A549 treated with DMSO at 1 μM for 4 hours (cell line): Measurements from ENCODE around the gene TSC22D3. TPM values are rescaled to one million over a fixed set of nuclear protein-coding genes. Genes with fewer than 3 reads are reported as not detected.

ENCODE experiments used
- total RNA-seq: library from RNA; stranded (reverse); fragments of 200-300 nt; extraction: Qiagen RNA extraction; gene quantifications from 5 replicates; pipeline ENCODE4 v1.2.3, GENCODE V29; 2022; ENCODE audit warnings: low read depth

Gene TSC22D3
- 18.7 to 23.3 TPM (median 21.3 TPM) in 5 replicates for total RNA-seq

DNA sequence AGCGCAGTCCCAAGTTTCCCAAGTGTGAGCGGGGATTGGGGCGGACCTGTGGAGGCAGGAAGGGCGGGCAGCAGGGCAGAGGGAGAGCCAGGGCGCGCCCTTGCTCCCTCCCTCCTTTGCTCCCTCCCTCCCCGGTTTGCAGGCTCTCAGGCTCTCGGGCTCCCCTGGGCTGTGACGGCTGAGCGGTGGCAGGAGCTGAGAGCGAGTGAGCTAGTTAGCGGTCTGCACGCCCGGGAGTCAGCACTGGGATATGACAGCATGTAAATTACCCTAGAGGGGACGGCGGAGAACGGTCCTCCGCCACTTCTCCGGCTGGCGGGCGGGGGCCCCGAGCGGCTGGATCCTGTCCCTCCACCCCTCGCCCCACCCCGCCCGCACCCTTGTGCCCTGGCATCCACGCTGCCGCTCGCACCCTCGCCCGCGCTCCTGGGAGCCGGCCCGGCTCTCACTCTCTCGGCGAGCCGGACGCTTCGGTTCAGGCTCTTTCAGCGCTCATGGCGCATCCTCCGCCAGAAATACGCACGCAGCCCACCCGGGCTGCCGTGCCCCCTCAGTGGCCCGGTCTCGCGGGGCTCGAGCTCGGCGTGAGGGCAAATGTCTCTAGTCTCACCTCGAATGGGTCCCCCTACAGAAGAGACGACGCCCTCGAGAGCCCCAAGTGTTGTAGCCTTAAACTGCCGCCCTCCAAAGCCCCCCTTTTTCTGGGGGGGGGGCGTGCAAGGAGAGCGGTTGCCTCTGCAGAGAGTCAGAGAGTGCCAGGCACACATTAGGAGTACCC is at the start of gene TSC22D3:
Gene TSC22D3, minus strand, starts transcription at position 54 of the 778 bp plus-strand sequence. CDS start 368 bp downstream, outside the sequence.

DNA sequence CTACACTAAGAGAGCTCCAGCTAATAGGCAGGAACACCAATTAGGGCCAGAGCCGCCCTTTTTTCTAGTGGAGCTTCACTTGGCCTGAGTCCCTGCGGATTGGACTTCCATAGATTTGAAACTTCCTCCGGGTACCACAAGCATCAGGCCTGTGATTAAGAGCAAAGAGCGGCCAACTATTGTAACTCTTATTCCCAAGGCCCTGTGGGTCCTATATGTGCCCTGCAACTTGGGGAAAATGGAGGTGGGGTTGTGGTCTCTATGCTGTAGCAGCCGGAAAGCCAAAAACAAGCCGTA is 1.9 kb upstream of the TSC22D3 start, which contains the start of gene NCBP2L:
Gene NCBP2L, plus strand, starts transcription at position 198 of the 297 bp plus-strand sequence. CDS start 16,488 bp downstream, outside the sequence.

Other genes with a start within 250 kb of the TSC22D3 start
- gene PRPS1, start 147.3 kb downstream of the TSC22D3 start, total RNA-seq: 100 to 115 TPM (median 105 TPM) in 5 replicates
- not detected in 5 replicates for gene NCBP2L, start 1.9 kb upstream of the TSC22D3 start, total RNA-seq
- 6.5 to 8.3 TPM (median 7.8 TPM) in 5 replicates for gene MID2, start 50.1 kb upstream of the TSC22D3 start, total RNA-seq
- gene TEX13B, start 206.6 kb upstream of the TSC22D3 start, total RNA-seq: not detected in 5 replicates